B cell (primary cell): ENCODE data around the gene RIN3. TPM values are rescaled to one million over a fixed set of nuclear protein-coding genes. Genes with fewer than 3 reads are reported as not detected.

Experiments used
- ATAC-seq: fragments of 200-7000 bp; cut with Tn5 transposase; one replicate; pipeline ENCODE4 v1.10.0; 2021; ENCODE audit warnings: low read depth, mild to moderate bottlenecking, moderate number of reproducible peaks, moderate library complexity
- CTCF ChIA-PET: fragments of 350-600 bp; sonication (Branson Sonifier 250); formaldehyde crosslinking; loops from one replicate; lab custom pipeline; 2021; ENCODE audit warnings: antibody characterized with exemption, inconsistent platforms; lab: Charles Lee
- POLR2A ChIA-PET: fragments of 350-600 bp; sonication (Branson Sonifier 250); formaldehyde crosslinking; loops from one replicate; lab custom pipeline; 2021; ENCODE audit warnings: antibody characterized with exemption; lab: Charles Lee
- DNase-seq: peaks from one replicate; pipeline ENCODE4 v3.0.0; 2013
- H2AFZ ChIP-seq: 2 replicates; pipeline ENCODE4 v1.6.1; 2012; ENCODE audit warnings: mild to moderate bottlenecking, low read depth, low read length; ENCODE audit not compliant: insufficient read depth, poor library complexity, severe bottlenecking
- H3K27ac ChIP-seq, 2 donors: 1 replicate in 1 of 2; 2 replicates in 1 of 2; pipeline ENCODE4 v1.5.1; 2012 to 2013; ENCODE audit warnings: low read length in 2 of 2, mild to moderate bottlenecking in 2 of 2, moderate library complexity in 1 of 2
- H3K27me3 ChIP-seq, 4 experiments: fragments of 200-600 bp in 1 of 4; sonication (generic) in 1 of 4; replicated peaks in 1 of 4; 1 replicate in 2 of 4; 2 replicates in 2 of 4; pipeline versions ENCODE4 v1.6.1 to v1.7.0; 2013 to 2016; ENCODE audit warnings: low read length in 3 of 4, mild to moderate bottlenecking in 2 of 4, mixed read lengths in 1 of 4, moderate library complexity in 1 of 4; ENCODE audit not compliant: insufficient read depth in 4 of 4, control insufficient read depth in 3 of 4; ENCODE audit errors: control extremely low read depth in 1 of 4
- H3K36me3 ChIP-seq, 2 experiments: replicated peaks in 1 of 2; 1 replicate in 1 of 2; 2 replicates in 1 of 2; pipeline versions ENCODE4 v1.6.1 to v1.7.1; 2013; ENCODE audit warnings: low read length in 1 of 2; ENCODE audit not compliant: insufficient read depth in 2 of 2, control insufficient read depth in 1 of 2; ENCODE audit errors: control extremely low read depth in 1 of 2, extremely low read depth in 1 of 2
- H3K4me1 ChIP-seq, 2 donors: fragments of 200-600 bp in 1 of 2; sonication (generic) in 1 of 2; 1 replicate in 1 of 2; 2 replicates in 1 of 2; pipeline versions ENCODE4 v1.5.1 to v1.6.1; 2013 to 2017; ENCODE audit warnings: low read length in 2 of 2; ENCODE audit not compliant: control insufficient read depth in 2 of 2, insufficient read depth in 2 of 2
- H3K4me2 ChIP-seq: replicated peaks from 2 replicates; pipeline ENCODE3; 2012; ENCODE audit warnings: mild to moderate bottlenecking, low read depth, low read length; ENCODE audit not compliant: poor library complexity, severe bottlenecking
- H3K4me3 ChIP-seq, 5 experiments: fragments of 200-600 bp in 1 of 5; sonication (generic) in 1 of 5; 1 replicate in 3 of 5; 2 replicates in 2 of 5; pipeline versions ENCODE4 v1.5.1 to v1.7.0; 2011 to 2016; ENCODE audit warnings: low read length in 4 of 5, mild to moderate bottlenecking in 4 of 5, low read depth in 2 of 5, control low read depth in 1 of 5, moderate library complexity in 1 of 5; ENCODE audit not compliant: insufficient read depth in 1 of 5; ENCODE audit errors: control extremely low read depth in 1 of 5, extremely low read depth in 1 of 5
- H3K79me2 ChIP-seq: fragments of 200-600 bp; sonication (generic); one replicate; pipeline ENCODE4 v1.6.0; 2016; ENCODE audit warnings: low read length; ENCODE audit not compliant: control insufficient read depth, insufficient read depth
- H3K9ac ChIP-seq: fragments of 200-600 bp; sonication (generic); 2 replicates; pipeline ENCODE4 v1.6.1; 2017; ENCODE audit warnings: mild to moderate bottlenecking, low read length, moderate library complexity
- H3K9me3 ChIP-seq, 3 donors: one replicate each; pipeline versions ENCODE4 v1.6.1 to v1.7.1; 2013; ENCODE audit warnings: low read length in 2 of 3; ENCODE audit not compliant: control insufficient read depth in 2 of 3, insufficient read depth in 1 of 3; ENCODE audit errors: control extremely low read depth in 1 of 3
- H4K20me1 ChIP-seq: 2 replicates; pipeline ENCODE4 v1.6.0; 2012; ENCODE audit warnings: mild to moderate bottlenecking, low read length; ENCODE audit not compliant: insufficient read depth, control insufficient read depth, poor library complexity, severe bottlenecking
- H3K27ac Mint-ChIP-seq: one replicate; pipeline ENCODE4 v1.8.0; 2021; ENCODE audit warnings: mixed read lengths
- H3K27me3 Mint-ChIP-seq: one replicate; pipeline ENCODE4 v1.8.0; 2021; ENCODE audit warnings: mixed read lengths
- H3K4me1 Mint-ChIP-seq: one replicate; pipeline ENCODE4 v1.8.0; 2021; ENCODE audit warnings: mixed read lengths
- H3K4me3 Mint-ChIP-seq: one replicate; pipeline ENCODE4 v1.8.0; 2021; ENCODE audit warnings: mixed read lengths
- H3K9me3 Mint-ChIP-seq: one replicate; pipeline ENCODE4 v1.8.0; 2022; ENCODE audit warnings: mixed read lengths; ENCODE audit not compliant: insufficient read depth
- EZH2 ChIP-seq: IDR thresholded peaks from 2 replicates; pipeline ENCODE4 v1.6.1; 2012; ENCODE audit warnings: borderline replicate concordance, low read depth, mild to moderate bottlenecking, moderate library complexity, low read length; ENCODE audit not compliant: insufficient read depth, poor library complexity, severe bottlenecking
- WGBS: methylation state at CpG from one replicate; pipeline ENCODE4 v1.1.5; 2013; ENCODE audit warnings: missing lambda C conversion rate; ENCODE audit not compliant: insufficient coverage; 5-methylcytosine and 5-hydroxymethylcytosine counted together
- intact Hi-C: fragments of 100-400 bp; cut with micrococcal nuclease; formaldehyde crosslinking; loops from one replicate; pipeline ENCODE4 v1.10.0; 2022
- polyA plus RNA-seq: library from polyadenylated mRNA; depleted of rRNA; stranded (reverse); fragments of >200 nt; gene quantifications from 2 replicates; pipeline ENCODE4 v1.2.3, GENCODE V29; 2012
- total RNA-seq, 2 donors: library from RNA; stranded (reverse); fragments of 120-200 nt in 1 of 2; gene quantifications; 1 replicate in 1 of 2; 2 replicates in 1 of 2; pipeline versions ENCODE4 v1.2.3 to v1.2.4, GENCODE V29; 2013 to 2022
- TF ChIP-seq, protein P1 (sequence below): fragments of 200-600 bp; IDR thresholded peaks from one replicate; pipeline ENCODE4 v1.8.0; 2022; ENCODE audit warnings: antibody characterized with exemption, mild to moderate bottlenecking

Gene RIN3
- total and polyA plus RNA-seq, 2 donors (not counting 1 experiment from before 2014, with no cell fraction given), result 62.1 to 123 TPM

GRCh38 chr14:92505826-92506225, 7.8 kb upstream of the RIN3 start:
- intact Hi-C loops, result loop anchor here (2.0 kb wide), 2 partner anchors 45 to 175 kb away; no protein-coding TSS in a partner anchor
- ChIA-PET CTCF (no interaction called here), POLR2A (no interaction called here)
- ATAC-seq (no peak), DNase-seq (no peak)
- 78% methylated on average over 5 of the region's 5 CpGs for WGBS
- no peaks in the 10 kb centered on the region for H3K9me3 Mint-ChIP-seq
- no peaks in the 10 kb centered on the region for H3K27me3 ChIP-seq
- peaks cover 0 to 5% (median 0%) of the 10 kb centered on the region in 3 donors for H3K9me3 ChIP-seq
- H3K9ac ChIP-seq, result no peak overlapping the region
- TF ChIP-seq EZH2, result no peak
- TF ChIP-seq, protein P1, sequence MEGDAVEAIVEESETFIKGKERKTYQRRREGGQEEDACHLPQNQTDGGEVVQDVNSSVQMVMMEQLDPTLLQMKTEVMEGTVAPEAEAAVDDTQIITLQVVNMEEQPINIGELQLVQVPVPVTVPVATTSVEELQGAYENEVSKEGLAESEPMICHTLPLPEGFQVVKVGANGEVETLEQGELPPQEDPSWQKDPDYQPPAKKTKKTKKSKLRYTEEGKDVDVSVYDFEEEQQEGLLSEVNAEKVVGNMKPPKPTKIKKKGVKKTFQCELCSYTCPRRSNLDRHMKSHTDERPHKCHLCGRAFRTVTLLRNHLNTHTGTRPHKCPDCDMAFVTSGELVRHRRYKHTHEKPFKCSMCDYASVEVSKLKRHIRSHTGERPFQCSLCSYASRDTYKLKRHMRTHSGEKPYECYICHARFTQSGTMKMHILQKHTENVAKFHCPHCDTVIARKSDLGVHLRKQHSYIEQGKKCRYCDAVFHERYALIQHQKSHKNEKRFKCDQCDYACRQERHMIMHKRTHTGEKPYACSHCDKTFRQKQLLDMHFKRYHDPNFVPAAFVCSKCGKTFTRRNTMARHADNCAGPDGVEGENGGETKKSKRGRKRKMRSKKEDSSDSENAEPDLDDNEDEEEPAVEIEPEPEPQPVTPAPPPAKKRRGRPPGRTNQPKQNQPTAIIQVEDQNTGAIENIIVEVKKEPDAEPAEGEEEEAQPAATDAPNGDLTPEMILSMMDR, result no peak
- peak overlapping the region; percentile 77 for H3K4me2 ChIP-seq
- H3K4me1 ChIP-seq, result peaks cover 37 to 54% of the 10 kb centered on the region in 2 donors
- H3K27me3 Mint-ChIP-seq, result no peaks in the 10 kb centered on the region
- H3K4me3 ChIP-seq, result no peak overlapping the region
- peaks cover 2% of the 10 kb centered on the region for H3K79me2 ChIP-seq
- peaks cover 60% of the 10 kb centered on the region for H3K4me1 Mint-ChIP-seq
- H3K36me3 ChIP-seq, result no peaks in the 10 kb centered on the region
- H2AFZ ChIP-seq, result no peak overlapping the region
- no peak overlapping the region for H3K27ac ChIP-seq
- peak overlapping the region; percentile 76 for H3K27ac Mint-ChIP-seq
- H4K20me1 ChIP-seq, result no peaks in the 10 kb centered on the region
- peak overlapping the region; percentile 66 for H3K4me3 Mint-ChIP-seq

- no peaks in the 10 kb centered on the region for H3K27me3 ChIP-seq
- peak overlapping the region in 1 of 2 donors; percentile 14 for H3K27ac ChIP-seq
- no peaks in the 10 kb centered on the region for H4K20me1 ChIP-seq
- intact Hi-C loops, result loop anchor here (2.0 kb wide), 2 partner anchors 45 to 175 kb away; no protein-coding TSS in a partner anchor
- CTCF ChIA-PET, result no interaction called here
- POLR2A ChIA-PET, result no interaction called here
- H2AFZ ChIP-seq, result no peak overlapping the region
- no peaks in the 10 kb centered on the region for H3K27me3 Mint-ChIP-seq
- H3K27ac Mint-ChIP-seq, result peak overlapping the region; percentile 76
- DNase-seq (no peak), ATAC-seq (no peak)
- no peaks in the 10 kb centered on the region for H3K9me3 Mint-ChIP-seq
- H3K4me1 Mint-ChIP-seq, result peaks cover 60% of the 10 kb centered on the region
- peak overlapping the region; percentile 66 for H3K4me3 Mint-ChIP-seq
- WGBS, result 86% methylated on average over 3 of the region's 3 CpGs
- H3K36me3 ChIP-seq, result no peaks in the 10 kb centered on the region
- no peak for TF ChIP-seq EZH2
- TF ChIP-seq, protein P1, result no peak
- peaks cover 37 to 54% of the 10 kb centered on the region in 2 donors for H3K4me1 ChIP-seq
- H3K4me2 ChIP-seq, result peak overlapping the region; percentile 77
- peaks cover 6% of the 10 kb centered on the region for H3K79me2 ChIP-seq
- H3K9me3 ChIP-seq, result peaks cover 0 to 5% (median 0%) of the 10 kb centered on the region in 3 donors
- no peak overlapping the region for H3K4me3 ChIP-seq
- H3K9ac ChIP-seq, result peak overlapping the region; percentile 19
Measured at GRCh38 chr14:92506231-92506630, 7.3 kb upstream of the RIN3 start.
